ENCODE data around the gene RNU6-9. TPM values are rescaled to one million over a fixed set of nuclear protein-coding genes. Genes with fewer than 3 reads are reported as not detected.

Gene RNU6-9
- total RNA-seq, 1 donor from 2014 or later = not detected

- H3K4me3 ChIP-seq = peak overlapping the region in 1 of 2 donors; percentile 3
- TF ChIP-seq CTCF (IDR thresholded peaks at IDR 0.05) = no peak
- H3K9me3 ChIP-seq = no peaks in the 10 kb centered on the region
- H3K4me1 ChIP-seq = peaks cover 14 to 26% of the 10 kb centered on the region in 2 donors
- H3K27ac ChIP-seq = peak overlapping the region; percentile 68 to 90
- no peaks in the 10 kb centered on the region for H3K27me3 ChIP-seq
- no peaks in the 10 kb centered on the region for H3K36me3 ChIP-seq
- peak; percentile 82 to 89 for DNase-seq (ENCODE audit: low spot score in 2 of 2)
- intact Hi-C loops (cut with DNase I) = no loop called here
These were observed 41.7 kb downstream of the RNU6-9 start for GRCh38 chr19:934865-935479.

GRCh38 chr19:936175-936546 lies 42.9 kb downstream of the RNU6-9 start:
- TF ChIP-seq CTCF (IDR thresholded peaks at IDR 0.05) = no peak
- peaks cover 14 to 35% of the 10 kb centered on the region in 2 donors for H3K4me1 ChIP-seq
- no peak for DNase-seq (ENCODE audit: low spot score in 2 of 2)
- no peaks in the 10 kb centered on the region for H3K27me3 ChIP-seq
- intact Hi-C loops (cut with DNase I) = no loop called here
- H3K4me3 ChIP-seq = no peak overlapping the region
- no peaks in the 10 kb centered on the region for H3K9me3 ChIP-seq
- no peaks in the 10 kb centered on the region for H3K36me3 ChIP-seq
- no peak overlapping the region for H3K27ac ChIP-seq

GRCh38 chr19:937259-937694 lies 44.0 kb downstream of the RNU6-9 start:
- H3K27me3 ChIP-seq = no peaks in the 10 kb centered on the region
- H3K27ac ChIP-seq = no peak overlapping the region
- peaks cover 14 to 41% of the 10 kb centered on the region in 2 donors for H3K4me1 ChIP-seq
- TF ChIP-seq CTCF (IDR thresholded peaks at IDR 0.05) = no peak
- no peak overlapping the region for H3K4me3 ChIP-seq
- H3K9me3 ChIP-seq = no peaks in the 10 kb centered on the region
- no peaks in the 10 kb centered on the region for H3K36me3 ChIP-seq
- intact Hi-C loops (cut with DNase I) = no loop called here
- no peak for DNase-seq (ENCODE audit: low spot score in 2 of 2)

GRCh38 chr19:938233-938923 lies 45.1 kb downstream of the RNU6-9 start:
- H3K4me1 ChIP-seq = peaks cover 8 to 31% of the 10 kb centered on the region in 2 donors
- H3K36me3 ChIP-seq = no peaks in the 10 kb centered on the region
- H3K4me3 ChIP-seq = no peak overlapping the region
- no peak overlapping the region for H3K27ac ChIP-seq
- intact Hi-C loops (cut with DNase I) = no loop called here
- no peak for TF ChIP-seq CTCF (IDR thresholded peaks at IDR 0.05)
- no peak for DNase-seq (ENCODE audit: low spot score in 2 of 2)
- no peaks in the 10 kb centered on the region for H3K9me3 ChIP-seq
- H3K27me3 ChIP-seq = no peaks in the 10 kb centered on the region

- Histone ChIP-seq H3K4me1 (peaks cover 2 to 23% of the 10 kb centered on the region in 2 donors), H3K4me3 (no peak overlapping the region), H3K27ac (peak overlapping the region in 1 of 2 donors; percentile 88), H3K36me3 (no peaks in the 10 kb centered on the region), H3K27me3 (no peaks in the 10 kb centered on the region), H3K9me3 (no peaks in the 10 kb centered on the region)
- DNase-seq (ENCODE audit: low spot score in 2 of 2) = no peak
- intact Hi-C loops (cut with DNase I) = no loop called here
- TF ChIP-seq CTCF (IDR thresholded peaks at IDR 0.05) = no peak
These were observed 46.2 kb downstream of the RNU6-9 start for GRCh38 chr19:939439-939838.

Measured in ascending aorta (tissue), 2 donors.